Astrocyte of the cerebellum (primary cell): ENCODE measurements around the gene HOXA5.

Source experiments
- DNase-seq: peaks from one replicate; pipeline ENCODE4 v3.0.0-alpha.2; 2011; ENCODE audit warnings: low read depth
- H3K4me3 ChIP-seq: 2 replicates; pipeline ENCODE4 v1.5.1; 2011; ENCODE audit warnings: mild to moderate bottlenecking, low read depth, low read length, moderate library complexity
- in situ Hi-C: cut with HindIII; loops from 2 replicates; pipeline ENCODE4 v1.10.0; 2017; ENCODE audit warnings: low sequenced_read_pairs
- TF ChIP-seq, protein P1 (sequence below): IDR thresholded peaks from 2 replicates; pipeline ENCODE4 v1.5.1; 2012; ENCODE audit warnings: low read length, low read depth, moderate library complexity, mild to moderate bottlenecking; ENCODE audit errors: missing control alignments

Gene HOXA5

GRCh38 chr7:27112361-27112760, 31.1 kb downstream of the HOXA5 start:
- TF ChIP-seq, protein P1, sequence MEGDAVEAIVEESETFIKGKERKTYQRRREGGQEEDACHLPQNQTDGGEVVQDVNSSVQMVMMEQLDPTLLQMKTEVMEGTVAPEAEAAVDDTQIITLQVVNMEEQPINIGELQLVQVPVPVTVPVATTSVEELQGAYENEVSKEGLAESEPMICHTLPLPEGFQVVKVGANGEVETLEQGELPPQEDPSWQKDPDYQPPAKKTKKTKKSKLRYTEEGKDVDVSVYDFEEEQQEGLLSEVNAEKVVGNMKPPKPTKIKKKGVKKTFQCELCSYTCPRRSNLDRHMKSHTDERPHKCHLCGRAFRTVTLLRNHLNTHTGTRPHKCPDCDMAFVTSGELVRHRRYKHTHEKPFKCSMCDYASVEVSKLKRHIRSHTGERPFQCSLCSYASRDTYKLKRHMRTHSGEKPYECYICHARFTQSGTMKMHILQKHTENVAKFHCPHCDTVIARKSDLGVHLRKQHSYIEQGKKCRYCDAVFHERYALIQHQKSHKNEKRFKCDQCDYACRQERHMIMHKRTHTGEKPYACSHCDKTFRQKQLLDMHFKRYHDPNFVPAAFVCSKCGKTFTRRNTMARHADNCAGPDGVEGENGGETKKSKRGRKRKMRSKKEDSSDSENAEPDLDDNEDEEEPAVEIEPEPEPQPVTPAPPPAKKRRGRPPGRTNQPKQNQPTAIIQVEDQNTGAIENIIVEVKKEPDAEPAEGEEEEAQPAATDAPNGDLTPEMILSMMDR: no peak
- in situ Hi-C loops: no loop called here
- DNase-seq: no peak
- H3K4me3 ChIP-seq: peak overlapping the region; percentile 76

GRCh38 chr7:27111751-27112277, 31.7 kb downstream of the HOXA5 start:
- DNase-seq: no peak
- H3K4me3 ChIP-seq: peak overlapping the region; percentile 76
- in situ Hi-C loops: no loop called here
- TF ChIP-seq, protein P1: no peak

GRCh38 chr7:27111042-27111750, 32.3 kb downstream of the HOXA5 start:
- in situ Hi-C loops: no loop called here
- TF ChIP-seq, protein P1: no peak
- DNase-seq: peak; percentile 79
- H3K4me3 ChIP-seq: peak overlapping the region; percentile 76

DNA sequence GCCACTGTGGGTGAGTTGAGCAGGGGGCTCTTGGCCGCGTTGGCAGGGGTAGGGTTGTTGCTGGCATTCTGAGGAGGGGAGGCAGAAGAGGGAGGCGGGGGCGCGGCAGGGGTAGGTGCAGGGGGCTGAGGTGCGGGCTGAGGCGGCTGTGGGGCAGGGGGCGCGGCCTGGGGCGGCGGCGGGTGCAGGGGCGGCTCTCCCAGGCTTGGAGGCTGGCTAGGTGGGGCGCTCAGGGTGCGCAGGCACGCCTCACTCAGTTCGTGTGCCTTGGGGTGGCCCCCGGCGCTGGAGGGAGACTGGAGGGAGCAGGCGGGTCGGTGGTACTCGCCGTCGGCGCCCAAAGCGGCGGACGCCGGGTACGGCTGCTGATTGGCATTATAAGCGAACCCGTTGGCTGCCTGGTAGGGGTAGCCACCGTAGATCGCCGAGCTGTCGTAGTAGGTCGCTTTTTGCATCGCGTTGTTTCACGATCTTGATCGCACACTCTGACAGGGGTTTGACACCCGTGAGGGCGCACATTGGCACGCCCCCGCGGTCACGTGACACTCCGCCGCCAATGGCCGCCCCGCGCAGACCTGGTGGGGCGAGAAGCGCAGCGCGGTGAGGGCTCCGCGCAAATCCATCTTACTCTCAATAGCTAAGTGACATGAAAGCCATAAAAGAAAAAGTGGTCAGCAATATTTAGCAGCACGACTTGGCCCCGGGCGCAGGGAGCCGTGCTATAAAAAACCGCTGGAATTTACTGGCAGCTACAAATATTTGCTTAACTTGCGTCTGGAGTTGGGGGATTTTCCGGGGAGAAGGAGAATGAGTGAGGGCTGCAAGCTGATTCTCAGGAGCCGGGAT, 33.1 kb downstream of the HOXA5 start:
- H3K4me3 ChIP-seq: peak overlapping the region; percentile 76
- peak; percentile 92 for DNase-seq
- TF ChIP-seq, protein P1: no peak
- in situ Hi-C loops: no loop called here

DNA sequence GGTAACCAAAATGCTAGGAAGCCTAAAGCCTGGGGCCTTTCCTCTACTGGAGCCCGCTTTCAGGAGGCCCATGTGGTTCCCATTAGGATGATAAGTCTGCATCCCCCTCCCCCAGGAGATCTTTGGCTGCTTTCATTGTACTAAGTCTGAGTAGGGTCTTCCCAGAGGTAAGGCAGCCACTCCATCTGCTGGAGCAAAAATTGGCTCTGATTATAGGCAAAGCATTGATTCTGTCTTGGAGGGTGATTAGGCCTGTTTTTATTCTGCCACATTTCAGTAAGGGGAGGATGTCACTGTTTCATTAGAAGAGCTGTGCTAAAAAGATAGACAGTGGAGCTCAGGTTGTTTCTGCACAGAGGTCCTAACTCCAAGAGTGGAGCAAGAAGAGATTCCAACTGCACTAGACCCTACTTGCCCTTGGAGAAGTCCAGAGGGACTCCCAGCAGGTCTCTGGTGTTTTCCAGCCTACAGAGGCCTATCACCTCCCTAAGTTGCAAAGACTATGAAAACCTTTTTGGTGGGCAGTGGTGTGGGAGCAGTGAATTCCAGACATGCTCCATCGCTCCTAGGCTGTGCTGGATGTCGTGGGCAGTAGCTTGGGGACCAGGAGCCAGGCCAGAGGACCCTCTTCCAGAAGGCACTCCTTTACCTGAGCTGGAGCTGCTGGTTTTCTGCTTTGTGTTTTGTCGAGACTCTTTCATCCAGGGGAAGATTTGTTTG, 33.9 kb downstream of the HOXA5 start:
- no peak for DNase-seq
- H3K4me3 ChIP-seq: peak overlapping the region; percentile 76
- TF ChIP-seq, protein P1: no peak
- in situ Hi-C loops: no loop called here
